B cell (primary cell): ENCODE measurements around the gene TEX35. TPM values are rescaled to one million over a fixed set of nuclear protein-coding genes. Genes with fewer than 3 reads are reported as not detected.

Experiments used
- ATAC-seq: fragments of 200-7000 bp; cut with Tn5 transposase; one replicate; pipeline ENCODE4 v1.10.0; 2021; ENCODE audit warnings: low read depth, mild to moderate bottlenecking, moderate number of reproducible peaks, moderate library complexity
- CTCF ChIA-PET: fragments of 350-600 bp; sonication (Branson Sonifier 250); formaldehyde crosslinking; loops from one replicate; lab custom pipeline; 2021; ENCODE audit warnings: antibody characterized with exemption, inconsistent platforms; lab: Charles Lee
- POLR2A ChIA-PET: fragments of 350-600 bp; sonication (Branson Sonifier 250); formaldehyde crosslinking; loops from one replicate; lab custom pipeline; 2021; ENCODE audit warnings: antibody characterized with exemption; lab: Charles Lee
- DNase-seq: peaks from one replicate; pipeline ENCODE4 v3.0.0; 2013
- H2AFZ ChIP-seq: 2 replicates; pipeline ENCODE4 v1.6.1; 2012; ENCODE audit warnings: mild to moderate bottlenecking, low read depth, low read length; ENCODE audit not compliant: insufficient read depth, poor library complexity, severe bottlenecking
- H3K27ac ChIP-seq, 2 donors: 1 replicate in 1 of 2; 2 replicates in 1 of 2; pipeline ENCODE4 v1.5.1; 2012 to 2013; ENCODE audit warnings: low read length in 2 of 2, mild to moderate bottlenecking in 2 of 2, moderate library complexity in 1 of 2
- H3K27me3 ChIP-seq, 4 experiments: fragments of 200-600 bp in 1 of 4; sonication (generic) in 1 of 4; replicated peaks in 1 of 4; 1 replicate in 2 of 4; 2 replicates in 2 of 4; pipeline versions ENCODE4 v1.6.1 to v1.7.0; 2013 to 2016; ENCODE audit warnings: low read length in 3 of 4, mild to moderate bottlenecking in 2 of 4, mixed read lengths in 1 of 4, moderate library complexity in 1 of 4; ENCODE audit not compliant: insufficient read depth in 4 of 4, control insufficient read depth in 3 of 4; ENCODE audit errors: control extremely low read depth in 1 of 4
- H3K36me3 ChIP-seq, 2 experiments: replicated peaks in 1 of 2; 1 replicate in 1 of 2; 2 replicates in 1 of 2; pipeline versions ENCODE4 v1.6.1 to v1.7.1; 2013; ENCODE audit warnings: low read length in 1 of 2; ENCODE audit not compliant: insufficient read depth in 2 of 2, control insufficient read depth in 1 of 2; ENCODE audit errors: control extremely low read depth in 1 of 2, extremely low read depth in 1 of 2
- H3K4me1 ChIP-seq, 2 donors: fragments of 200-600 bp in 1 of 2; sonication (generic) in 1 of 2; 1 replicate in 1 of 2; 2 replicates in 1 of 2; pipeline versions ENCODE4 v1.5.1 to v1.6.1; 2013 to 2017; ENCODE audit warnings: low read length in 2 of 2; ENCODE audit not compliant: control insufficient read depth in 2 of 2, insufficient read depth in 2 of 2
- H3K4me2 ChIP-seq: replicated peaks from 2 replicates; pipeline ENCODE3; 2012; ENCODE audit warnings: mild to moderate bottlenecking, low read depth, low read length; ENCODE audit not compliant: poor library complexity, severe bottlenecking
- H3K4me3 ChIP-seq, 5 experiments: fragments of 200-600 bp in 1 of 5; sonication (generic) in 1 of 5; 1 replicate in 3 of 5; 2 replicates in 2 of 5; pipeline versions ENCODE4 v1.5.1 to v1.7.0; 2011 to 2016; ENCODE audit warnings: low read length in 4 of 5, mild to moderate bottlenecking in 4 of 5, low read depth in 2 of 5, control low read depth in 1 of 5, moderate library complexity in 1 of 5; ENCODE audit not compliant: insufficient read depth in 1 of 5; ENCODE audit errors: control extremely low read depth in 1 of 5, extremely low read depth in 1 of 5
- H3K79me2 ChIP-seq: fragments of 200-600 bp; sonication (generic); one replicate; pipeline ENCODE4 v1.6.0; 2016; ENCODE audit warnings: low read length; ENCODE audit not compliant: control insufficient read depth, insufficient read depth
- H3K9ac ChIP-seq: fragments of 200-600 bp; sonication (generic); 2 replicates; pipeline ENCODE4 v1.6.1; 2017; ENCODE audit warnings: mild to moderate bottlenecking, low read length, moderate library complexity
- H3K9me3 ChIP-seq, 3 donors: one replicate each; pipeline versions ENCODE4 v1.6.1 to v1.7.1; 2013; ENCODE audit warnings: low read length in 2 of 3; ENCODE audit not compliant: control insufficient read depth in 2 of 3, insufficient read depth in 1 of 3; ENCODE audit errors: control extremely low read depth in 1 of 3
- H4K20me1 ChIP-seq: 2 replicates; pipeline ENCODE4 v1.6.0; 2012; ENCODE audit warnings: mild to moderate bottlenecking, low read length; ENCODE audit not compliant: insufficient read depth, control insufficient read depth, poor library complexity, severe bottlenecking
- H3K27ac Mint-ChIP-seq: one replicate; pipeline ENCODE4 v1.8.0; 2021; ENCODE audit warnings: mixed read lengths
- H3K27me3 Mint-ChIP-seq: one replicate; pipeline ENCODE4 v1.8.0; 2021; ENCODE audit warnings: mixed read lengths
- H3K4me1 Mint-ChIP-seq: one replicate; pipeline ENCODE4 v1.8.0; 2021; ENCODE audit warnings: mixed read lengths
- H3K4me3 Mint-ChIP-seq: one replicate; pipeline ENCODE4 v1.8.0; 2021; ENCODE audit warnings: mixed read lengths
- H3K9me3 Mint-ChIP-seq: one replicate; pipeline ENCODE4 v1.8.0; 2022; ENCODE audit warnings: mixed read lengths; ENCODE audit not compliant: insufficient read depth
- CTCF ChIP-seq: fragments of 200-600 bp; IDR thresholded peaks from one replicate; pipeline ENCODE4 v1.8.0; 2022; ENCODE audit warnings: antibody characterized with exemption, mild to moderate bottlenecking
- EZH2 ChIP-seq: IDR thresholded peaks from 2 replicates; pipeline ENCODE4 v1.6.1; 2012; ENCODE audit warnings: borderline replicate concordance, low read depth, mild to moderate bottlenecking, moderate library complexity, low read length; ENCODE audit not compliant: insufficient read depth, poor library complexity, severe bottlenecking
- WGBS: methylation state at CpG from one replicate; pipeline ENCODE4 v1.1.5; 2013; ENCODE audit warnings: missing lambda C conversion rate; ENCODE audit not compliant: insufficient coverage; 5-methylcytosine and 5-hydroxymethylcytosine counted together
- intact Hi-C: fragments of 100-400 bp; cut with micrococcal nuclease; formaldehyde crosslinking; loops from one replicate; pipeline ENCODE4 v1.10.0; 2022
- polyA plus RNA-seq: library from polyadenylated mRNA; depleted of rRNA; stranded (reverse); fragments of >200 nt; gene quantifications from 2 replicates; pipeline ENCODE4 v1.2.3, GENCODE V29; 2012
- total RNA-seq, 2 donors: library from RNA; stranded (reverse); fragments of 120-200 nt in 1 of 2; gene quantifications; 1 replicate in 1 of 2; 2 replicates in 1 of 2; pipeline versions ENCODE4 v1.2.3 to v1.2.4, GENCODE V29; 2013 to 2022

The TEX35 gene
- total and polyA plus RNA-seq, 2 donors (not counting 1 experiment from before 2014, with no cell fraction given) = 0.09 TPM; not detected in 1

GRCh38 chr1:178529364-178530036 is 16.6 kb downstream of the TEX35 start:
- Mint-ChIP-seq H3K27me3 (no peaks in the 10 kb centered on the region), H3K4me1 (peaks cover 4% of the 10 kb centered on the region), H3K4me3 (no peak overlapping the region), H3K27ac (no peak overlapping the region), H3K9me3 (no peaks in the 10 kb centered on the region)
- Histone ChIP-seq H3K36me3 (no peaks in the 10 kb centered on the region), H3K27ac (no peak overlapping the region), H2AFZ (no peak overlapping the region), H3K4me1 (peaks cover 0 to 9% of the 10 kb centered on the region in 2 donors), H3K9me3 (peaks cover 0 to 1% (median 0%) of the 10 kb centered on the region in 3 donors), H3K9ac (no peak overlapping the region), H3K4me3 (no peak overlapping the region), H3K79me2 (no peaks in the 10 kb centered on the region), H3K4me2 (no peak overlapping the region), H3K27me3 (no peaks in the 10 kb centered on the region), H4K20me1 (no peaks in the 10 kb centered on the region)
- ChIA-PET CTCF (interaction anchor here (0.5 to 18.9 kb wide), 5 partner anchors 13 to 473 kb away, joined by 3 to 594 read pairs (median 3); no protein-coding TSS in a partner anchor), POLR2A (no interaction called here)
- intact Hi-C loops = loop anchor here (5.0 kb wide), 1 partner anchor 553 kb away; the partner anchor contains the start of gene TOR3A
- ATAC-seq = no peak
- TF ChIP-seq CTCF = no peak
- no peak for TF ChIP-seq EZH2
- DNase-seq = no peak
- 92% methylated on average over 2 of the region's 8 CpGs for WGBS

- ATAC-seq (no peak), DNase-seq (no peak)
- TF ChIP-seq CTCF (no peak), EZH2 (no peak)
- no peaks in the 10 kb centered on the region for H3K27me3 ChIP-seq
- Mint-ChIP-seq H3K27me3 (no peaks in the 10 kb centered on the region), H3K4me3 (no peak overlapping the region), H3K27ac (no peak overlapping the region), H3K4me1 (peaks cover 4% of the 10 kb centered on the region), H3K9me3 (no peaks in the 10 kb centered on the region)
- no peak overlapping the region for H3K27ac ChIP-seq
- H2AFZ ChIP-seq = no peak overlapping the region
- intact Hi-C loops = loop anchor here (5.0 kb wide), 1 partner anchor 552 kb away; the partner anchor contains the start of gene TOR3A
- no peaks in the 10 kb centered on the region for H3K79me2 ChIP-seq
- H4K20me1 ChIP-seq = no peaks in the 10 kb centered on the region
- no peak overlapping the region for H3K4me3 ChIP-seq
- WGBS = no CpG with 5 or more reads among the region's 2 CpGs
- H3K9me3 ChIP-seq = no peaks in the 10 kb centered on the region
- H3K4me2 ChIP-seq = no peak overlapping the region
- H3K9ac ChIP-seq = no peak overlapping the region
- POLR2A ChIA-PET = no interaction called here
- CTCF ChIA-PET = interaction anchor here (0.5 to 18.9 kb wide), 5 partner anchors 13 to 472 kb away, joined by 3 to 594 read pairs (median 3); no protein-coding TSS in a partner anchor
- peaks cover 0 to 9% of the 10 kb centered on the region in 2 donors for H3K4me1 ChIP-seq
- no peaks in the 10 kb centered on the region for H3K36me3 ChIP-seq
Measured at GRCh38 chr1:178530037-178530402, 17.1 kb downstream of the TEX35 start.
